ENCODE data around the gene EPHA8. TPM values are rescaled to one million over a fixed set of nuclear protein-coding genes. Genes with fewer than 3 reads are reported as not detected.

EPHA8 gene
- total RNA-seq, 1 experiment from 2014 or later, result 0.07 TPM

DNA sequence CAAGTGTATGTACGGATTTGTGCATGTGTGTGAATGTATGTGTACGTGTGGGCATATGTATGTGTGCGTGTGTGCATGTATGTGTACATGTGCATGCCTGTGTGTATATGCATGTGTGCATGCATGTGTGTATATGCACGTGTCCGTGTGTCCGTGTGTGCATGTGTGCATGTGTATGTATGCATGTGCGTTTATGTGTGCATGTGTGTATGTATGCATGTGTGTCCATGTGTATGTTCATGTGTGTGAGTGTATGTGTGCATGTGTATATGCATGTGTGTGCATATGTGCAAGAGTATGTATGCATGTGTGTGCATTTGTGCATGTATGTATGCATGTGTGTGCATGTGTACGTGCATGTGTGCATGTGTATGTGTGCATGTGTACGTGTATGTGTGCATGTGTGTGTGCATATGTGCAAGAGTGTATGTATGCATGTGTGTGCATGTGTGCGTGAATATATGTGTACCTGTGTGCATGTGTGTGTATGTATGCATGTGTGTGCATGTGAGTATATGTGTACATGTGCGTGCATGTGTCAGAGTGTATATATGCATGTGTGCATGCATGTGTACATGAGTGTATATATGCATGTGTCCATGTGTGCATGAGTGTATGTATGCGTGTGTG lies 15.6 kb downstream of the EPHA8 start:
- Histone ChIP-seq H4K20me1 (ENCODE audit: low read length) (no peaks in the 10 kb centered on the region), H3K4me2 (ENCODE audit: low read length) (no peak overlapping the region), H3F3A (ENCODE audit: low read length, unreplicated experiment) (peaks cover 17% of the 10 kb centered on the region), H3K9me3 (ENCODE audit: low read length) (0 out of 2 replicates have a peak, but pooled peaks cover 3% of the 10 kb centered on the region), H3K9ac (ENCODE audit: low read length) (no peak overlapping the region), H3K9me2 (replicated peaks; ENCODE audit: low read length) (no peaks in the 10 kb centered on the region), H3K4me1 (ENCODE audit: insufficient read depth, low read length) (no peaks in the 10 kb centered on the region), H3K36me3 (ENCODE audit: low read depth, low read length) (no peaks in the 10 kb centered on the region), H3K27me3 (ENCODE audit: low read length) (peaks cover 20% of the 10 kb centered on the region), H3K4me3 (ENCODE audit: low read length) (no peak overlapping the region), H3K79me2 (ENCODE audit: low read length) (no peaks in the 10 kb centered on the region), H3K27ac (ENCODE audit: low read length) (no peak overlapping the region), H2AFZ (ENCODE audit: low read length) (no peak overlapping the region)
- TF ChIP-seq EZH2 (IDR thresholded peaks at IDR 0.05; ENCODE audit: low read length, unreplicated experiment) (no peak), EZH2phosphoT487 (IDR thresholded peaks at IDR 0.05; ENCODE audit: borderline replicate concordance, low read length) (no peak)
- TF ChIP-seq, protein P1, sequence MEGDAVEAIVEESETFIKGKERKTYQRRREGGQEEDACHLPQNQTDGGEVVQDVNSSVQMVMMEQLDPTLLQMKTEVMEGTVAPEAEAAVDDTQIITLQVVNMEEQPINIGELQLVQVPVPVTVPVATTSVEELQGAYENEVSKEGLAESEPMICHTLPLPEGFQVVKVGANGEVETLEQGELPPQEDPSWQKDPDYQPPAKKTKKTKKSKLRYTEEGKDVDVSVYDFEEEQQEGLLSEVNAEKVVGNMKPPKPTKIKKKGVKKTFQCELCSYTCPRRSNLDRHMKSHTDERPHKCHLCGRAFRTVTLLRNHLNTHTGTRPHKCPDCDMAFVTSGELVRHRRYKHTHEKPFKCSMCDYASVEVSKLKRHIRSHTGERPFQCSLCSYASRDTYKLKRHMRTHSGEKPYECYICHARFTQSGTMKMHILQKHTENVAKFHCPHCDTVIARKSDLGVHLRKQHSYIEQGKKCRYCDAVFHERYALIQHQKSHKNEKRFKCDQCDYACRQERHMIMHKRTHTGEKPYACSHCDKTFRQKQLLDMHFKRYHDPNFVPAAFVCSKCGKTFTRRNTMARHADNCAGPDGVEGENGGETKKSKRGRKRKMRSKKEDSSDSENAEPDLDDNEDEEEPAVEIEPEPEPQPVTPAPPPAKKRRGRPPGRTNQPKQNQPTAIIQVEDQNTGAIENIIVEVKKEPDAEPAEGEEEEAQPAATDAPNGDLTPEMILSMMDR (conservative IDR thresholded peaks at IDR 0.05; ENCODE audit: low read depth, low read length), result no peak
- no peak for DNase-seq
- intact Hi-C loops (cut with micrococcal nuclease), result no loop called here
- no TSS peak for BruUV-seq (replicated peaks)
- CTCF ChIA-PET, result no interaction called here
- POLR2A ChIA-PET (ENCODE audit: unreplicated experiment), result no interaction called here
- ATAC-seq, result no peak

DNA sequence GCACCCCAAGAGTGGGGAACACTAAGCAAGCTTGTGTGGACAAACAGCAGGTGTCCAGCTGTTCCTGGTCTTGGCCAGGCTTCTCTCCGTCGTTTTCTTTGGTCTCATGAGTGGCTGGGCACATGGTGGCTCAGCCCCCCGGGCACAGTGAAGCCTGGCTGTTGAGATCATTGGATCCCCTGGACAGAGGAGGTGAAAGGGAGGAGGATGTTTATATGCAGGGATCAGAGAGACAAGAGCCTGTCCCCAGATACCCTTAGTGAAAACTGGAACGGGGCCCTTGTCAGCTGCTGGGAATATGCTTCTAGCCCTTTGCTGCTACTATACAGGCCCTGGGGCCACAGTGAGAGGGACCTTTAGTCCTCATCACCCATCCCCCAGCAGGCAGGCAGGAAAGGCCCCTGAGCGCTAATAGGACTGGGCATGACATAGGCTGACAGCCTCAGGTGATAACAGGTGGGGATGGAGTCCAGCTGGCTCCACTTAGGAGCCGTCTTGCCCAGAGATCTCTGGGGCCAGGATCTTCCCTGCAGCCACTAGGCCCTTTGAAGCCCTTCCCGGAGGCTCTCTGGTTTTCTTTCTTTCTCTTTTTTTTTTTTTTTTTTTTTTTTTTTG lies 16.4 kb downstream of the EPHA8 start:
- ChIA-PET CTCF (no interaction called here), POLR2A (ENCODE audit: unreplicated experiment) (interaction anchor here (0.6 kb wide), 1 partner anchor 37 kb away, joined by 3 read pairs; no protein-coding TSS in a partner anchor)
- Histone ChIP-seq H3K27me3 (ENCODE audit: low read length) (peaks cover 12% of the 10 kb centered on the region), H3K36me3 (ENCODE audit: low read depth, low read length) (no peaks in the 10 kb centered on the region), H3K9me3 (ENCODE audit: low read length) (0 out of 2 replicates have a peak, but pooled peaks cover 3% of the 10 kb centered on the region), H3F3A (ENCODE audit: low read length, unreplicated experiment) (peaks cover 17% of the 10 kb centered on the region), H3K9me2 (replicated peaks; ENCODE audit: low read length) (no peaks in the 10 kb centered on the region), H3K79me2 (ENCODE audit: low read length) (no peaks in the 10 kb centered on the region), H3K4me2 (ENCODE audit: low read length) (no peak overlapping the region), H3K4me1 (ENCODE audit: insufficient read depth, low read length) (no peaks in the 10 kb centered on the region), H3K9ac (ENCODE audit: low read length) (no peak overlapping the region), H3K27ac (ENCODE audit: low read length) (no peak overlapping the region), H3K4me3 (ENCODE audit: low read length) (no peak overlapping the region), H2AFZ (ENCODE audit: low read length) (no peak overlapping the region), H4K20me1 (ENCODE audit: low read length) (no peaks in the 10 kb centered on the region)
- no TSS peak for BruUV-seq (replicated peaks)
- ATAC-seq (no peak), DNase-seq (no peak)
- TF ChIP-seq EZH2phosphoT487 (IDR thresholded peaks at IDR 0.05; ENCODE audit: borderline replicate concordance, low read length), result no peak
- intact Hi-C loops (cut with micrococcal nuclease), result no loop called here

DNA sequence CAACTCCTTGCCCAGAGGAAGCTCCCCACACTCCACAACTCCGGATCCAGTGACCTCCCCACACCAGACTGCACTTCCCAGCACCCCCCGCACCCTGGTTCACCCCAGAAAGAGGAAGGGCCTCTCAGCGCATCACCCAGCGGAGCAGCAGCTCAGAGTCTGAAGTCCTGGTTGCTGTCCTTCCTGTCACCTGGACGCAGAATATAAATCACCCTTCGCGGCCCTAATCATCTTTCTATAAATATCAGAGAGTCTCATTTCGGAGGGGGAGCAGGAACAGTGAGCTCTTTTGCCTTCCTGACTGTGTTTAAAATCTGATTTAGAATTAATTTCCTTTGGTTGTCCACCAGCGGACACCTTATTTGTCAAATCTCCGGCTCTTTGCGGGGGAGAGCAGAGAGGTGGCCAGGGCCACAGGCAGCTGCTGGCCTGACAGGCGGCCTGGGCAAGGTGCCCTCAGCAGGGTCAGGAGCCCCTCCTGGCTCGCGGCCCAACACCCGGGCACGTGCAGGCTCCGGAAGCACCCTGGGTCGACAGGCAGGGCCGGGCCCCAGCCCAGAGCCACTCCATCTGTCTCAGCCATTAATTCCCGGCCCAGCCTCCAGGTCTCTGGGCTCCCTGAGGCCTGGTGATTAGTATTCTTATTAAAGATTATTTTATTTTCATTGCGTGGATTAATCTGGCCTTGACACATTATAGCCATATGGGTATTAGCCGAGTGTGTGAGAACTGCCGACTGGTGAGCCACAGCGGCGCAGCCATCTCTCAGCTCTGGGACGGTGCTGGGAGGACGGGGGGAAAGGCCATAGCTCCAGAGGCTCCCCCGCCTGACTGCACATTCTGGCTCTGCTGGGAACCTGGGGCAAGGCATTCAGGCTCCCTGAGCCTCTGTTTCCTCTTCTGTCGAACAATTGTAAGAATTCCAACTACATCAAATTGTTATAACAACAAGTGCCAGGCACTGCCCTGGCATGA lies 19.7 kb downstream of the EPHA8 start:
- Histone ChIP-seq H3K79me2 (ENCODE audit: low read length) (no peaks in the 10 kb centered on the region), H3K9ac (ENCODE audit: low read length) (no peak overlapping the region), H3K27ac (ENCODE audit: low read length) (no peak overlapping the region), H3F3A (ENCODE audit: low read length, unreplicated experiment) (peaks cover 14% of the 10 kb centered on the region), H3K9me2 (replicated peaks; ENCODE audit: low read length) (no peaks in the 10 kb centered on the region), H3K4me3 (ENCODE audit: low read length) (no peak overlapping the region), H3K36me3 (ENCODE audit: low read depth, low read length) (no peaks in the 10 kb centered on the region), H2AFZ (ENCODE audit: low read length) (no peak overlapping the region), H3K4me1 (ENCODE audit: insufficient read depth, low read length) (no peaks in the 10 kb centered on the region), H3K27me3 (ENCODE audit: low read length) (no peaks in the 10 kb centered on the region), H3K4me2 (ENCODE audit: low read length) (no peak overlapping the region), H4K20me1 (ENCODE audit: low read length) (no peaks in the 10 kb centered on the region), H3K9me3 (ENCODE audit: low read length) (0 out of 2 replicates have a peak, but pooled peaks cover 3% of the 10 kb centered on the region)
- intact Hi-C loops (cut with micrococcal nuclease), result no loop called here
- CTCF ChIA-PET, result no interaction called here
- no peak for DNase-seq
- no peak for TF ChIP-seq EZH2phosphoT487 (IDR thresholded peaks at IDR 0.05; ENCODE audit: borderline replicate concordance, low read length)
- TF ChIP-seq, protein P1 (conservative IDR thresholded peaks at IDR 0.05; ENCODE audit: low read depth, low read length), result no peak
- TF ChIP-seq EZH2 (IDR thresholded peaks at IDR 0.05; ENCODE audit: low read length, unreplicated experiment), result no peak
- ATAC-seq, result no peak
- POLR2A ChIA-PET (ENCODE audit: unreplicated experiment), result no interaction called here
- BruUV-seq (replicated peaks), result no TSS peak

All from PC-3 (cell line).